Ovary (tissue), 9 donors: Measurements from ENCODE around the gene MYO1F. TPM values are rescaled to one million over a fixed set of nuclear protein-coding genes. Genes with fewer than 3 reads are reported as not detected.

Source experiments
- DNase-seq, 5 donors: peaks; one replicate each; pipeline ENCODE4 v3.0.0-alpha.2; 2019 to 2020
- H3K27ac ChIP-seq, 2 donors: fragments of 200-600 bp; one replicate each; pipeline versions ENCODE4 v1.5.1 to v1.8.0; 2019 to 2022
- H3K27me3 ChIP-seq: fragments of 200-600 bp; one replicate; pipeline ENCODE4 v1.8.0; 2022
- H3K36me3 ChIP-seq: fragments of 200-600 bp; sonication (generic); one replicate; pipeline ENCODE4 v1.5.1; 2019
- H3K4me1 ChIP-seq: one replicate; pipeline ENCODE4 v1.8.1; 2013; ENCODE audit warnings: mild to moderate bottlenecking, moderate library complexity; ENCODE audit not compliant: insufficient read depth
- H3K4me3 ChIP-seq: fragments of 200-600 bp; sonication (generic); one replicate; pipeline ENCODE4 v1.5.1; 2017
- H3K9me3 ChIP-seq, 2 donors: fragments of 200-600 bp in 1 of 2; sonication (generic) in 1 of 2; one replicate each; pipeline versions ENCODE4 v1.5.1 to v1.8.1; 2013 to 2019; ENCODE audit warnings: mild to moderate bottlenecking in 1 of 2, moderate library complexity in 1 of 2
- CTCF ChIP-seq, 3 donors: fragments of 450-650 bp in 2 of 3; fragments of 200-600 bp in 1 of 3; IDR thresholded peaks; one replicate each; pipeline versions ENCODE4 v1.5.1 to v1.8.0; 2016 to 2022; ENCODE audit warnings: antibody characterized with exemption in 3 of 3, mild to moderate bottlenecking in 1 of 3
- EP300 ChIP-seq: sonication (generic); formaldehyde crosslinking; IDR thresholded peaks from one replicate; pipeline ENCODE4 v1.6.1; 2017; ENCODE audit warnings: antibody characterized with exemption
- POLR2A ChIP-seq: fragments of 450-650 bp; IDR thresholded peaks from one replicate; pipeline ENCODE4 v1.6.1; 2017; ENCODE audit warnings: antibody characterized with exemption, mild to moderate bottlenecking, moderate library complexity
- WGBS, 3 donors: extraction: QIAGEN DNeasy Blood & Tissue Kit in 1 of 3; methylation state at CpG; one replicate each; pipeline versions ENCODE4 v1.1.5 to v1.1.7; 2013 to 2017; 5-methylcytosine and 5-hydroxymethylcytosine counted together
- intact Hi-C, 4 donors: fragments of 100-400 bp; cut with DNase I; formaldehyde crosslinking; loops; one replicate each; pipeline versions ENCODE4 v1.11.0 to v1.15.1; 2022 to 2023
- polyA plus RNA-seq, 2 donors: library from polyadenylated mRNA; stranded (reverse); fragments of 200-250 nt in 1 of 2; fragments of 350-450 nt in 1 of 2; fragmentation: Illumina TruSeq in 1 of 2; extraction: RNeasy Lipid Tissue Mini Kit (QIAGEN cat#74804) in 1 of 2; gene quantifications; one replicate each; pipeline ENCODE4 v1.2.3, GENCODE V29; 2013 to 2014
- total RNA-seq, 7 donors: library from RNA; depleted of rRNA in 2 of 7; stranded (reverse); fragments of >200 nt in 2 of 7; fragmentation: NEBNext Ultra II Directional in 3 of 7; extraction: Animal tissue kit (Norgen Biotek cat#: 25700) in 3 of 7; gene quantifications; one replicate each; pipeline versions ENCODE4 v1.1.0 to v1.2.4, GENCODE V29; 2016 to 2023
- donor health status: DM: no; HTN: no; CAD: no; lungs with moderate emphysema.
- donor health status: DM: no; HTN: no; CAD: no.
- donor health status: Bipolar disorder and iron deficiency.
- donor health status: DM: yes; HTN: yes; CAD: no.
- donor health status: DM: no; HTN: no; CAD: no.
- donor health status: DM: yes; HTN: yes; CAD: no.

Gene MYO1F
- total and polyA plus RNA-seq, 9 donors, result 3.5 to 13.6 (median 5.4) TPM

GRCh38 chr19:8504171-8504570 is 73.1 kb downstream of the MYO1F start:
- no peak for DNase-seq
- intact Hi-C loops, result loop anchor here in 1 of 4 donors (10.0 kb wide), 1 partner anchor 99 kb away; no protein-coding TSS in a partner anchor
- Histone ChIP-seq H3K27ac (no peak overlapping the region), H3K9me3 (no peaks in the 10 kb centered on the region), H3K36me3 (no peaks in the 10 kb centered on the region), H3K4me1 (peaks cover 2% of the 10 kb centered on the region), H3K4me3 (no peak overlapping the region), H3K27me3 (no peaks in the 10 kb centered on the region)
- 75 to 85% (median 77%) methylated on average over 7 of the region's 7 CpGs for WGBS, 3 donors
- TF ChIP-seq POLR2A (no peak), CTCF (IDR thresholded peaks at IDR 0.05) (no peak), EP300 (no peak)

GRCh38 chr19:8503510-8503909 is 73.7 kb downstream of the MYO1F start:
- H3K9me3 ChIP-seq, result no peaks in the 10 kb centered on the region
- DNase-seq, result no peak
- H3K4me3 ChIP-seq, result no peak overlapping the region
- peaks cover 2% of the 10 kb centered on the region for H3K4me1 ChIP-seq
- no peaks in the 10 kb centered on the region for H3K27me3 ChIP-seq
- H3K36me3 ChIP-seq, result no peaks in the 10 kb centered on the region
- intact Hi-C loops, result loop anchor here in 1 of 4 donors (10.0 kb wide), 1 partner anchor 99 kb away; no protein-coding TSS in a partner anchor
- TF ChIP-seq POLR2A (no peak), CTCF (IDR thresholded peaks at IDR 0.05) (no peak), EP300 (no peak)
- 91 to 93% (median 92%) methylated on average over 7 of the region's 7 CpGs for WGBS, 3 donors
- H3K27ac ChIP-seq, result no peak overlapping the region

- H3K9me3 ChIP-seq, result no peaks in the 10 kb centered on the region
- DNase-seq, result no peak
- intact Hi-C loops, result loop anchor here in 1 of 4 donors (10.0 kb wide), 1 partner anchor 97 kb away; no protein-coding TSS in a partner anchor
- 67 to 69% (median 69%) methylated on average over 14 of the region's 14 CpGs for WGBS, 3 donors
- H3K4me3 ChIP-seq, result no peak overlapping the region
- H3K4me1 ChIP-seq, result peaks cover 2% of the 10 kb centered on the region
- no peaks in the 10 kb centered on the region for H3K27me3 ChIP-seq
- H3K27ac ChIP-seq, result no peak overlapping the region
- no peak for TF ChIP-seq POLR2A
- H3K36me3 ChIP-seq, result no peaks in the 10 kb centered on the region
Observed at GRCh38 chr19:8501981-8502380, 75.3 kb downstream of the MYO1F start.

GRCh38 chr19:8501516-8501915 is 75.7 kb downstream of the MYO1F start:
- Histone ChIP-seq H3K36me3 (no peaks in the 10 kb centered on the region), H3K27me3 (no peaks in the 10 kb centered on the region), H3K27ac (no peak overlapping the region), H3K4me3 (no peak overlapping the region), H3K4me1 (peaks cover 2% of the 10 kb centered on the region), H3K9me3 (no peaks in the 10 kb centered on the region)
- 68 to 83% (median 72%) methylated on average over 6 of the region's 6 CpGs for WGBS, 3 donors
- TF ChIP-seq CTCF (IDR thresholded peaks at IDR 0.05) (no peak), EP300 (no peak), POLR2A (no peak)
- intact Hi-C loops, result loop anchor here in 1 of 4 donors (10.0 kb wide), 1 partner anchor 97 kb away; no protein-coding TSS in a partner anchor
- DNase-seq, result no peak

- Histone ChIP-seq H3K27ac (no peak overlapping the region), H3K27me3 (no peaks in the 10 kb centered on the region), H3K4me3 (no peak overlapping the region), H3K4me1 (no peaks in the 10 kb centered on the region), H3K36me3 (no peaks in the 10 kb centered on the region), H3K9me3 (no peaks in the 10 kb centered on the region)
- intact Hi-C loops, result loop anchor here in 1 of 4 donors (10.0 kb wide), 1 partner anchor 95 kb away; no protein-coding TSS in a partner anchor
- TF ChIP-seq CTCF (IDR thresholded peaks at IDR 0.05) (no peak), POLR2A (no peak), EP300 (no peak)
- 43 to 55% (median 50%) methylated on average over 7 of the region's 7 CpGs for whole genome bisulfite sequencing, 3 donors
- DNase-seq, result no peak
Observed at GRCh38 chr19:8500158-8500557, 77.1 kb downstream of the MYO1F start.
